ENCODE data around the gene CNPY1. TPM values are rescaled to one million over a fixed set of nuclear protein-coding genes. Genes with fewer than 3 reads are reported as not detected.

Gene CNPY1
- total and polyA plus RNA-seq, 2 of the 8 experiments (the other 6 are each of a cell fraction or from before 2014, with no cell fraction given): not detected

- Histone ChIP-seq H2BK120ac (replicated peaks; ENCODE audit: low read depth, low read length) (no peak overlapping the region), H3K9me3 (ENCODE audit: insufficient read depth in 2 of 2, low read depth in 1 of 2, low read length in 1 of 2) (no peaks in the 10 kb centered on the region), H3K79me1 (ENCODE audit: low read depth, low read length) (no peaks in the 10 kb centered on the region), H4K91ac (replicated peaks; ENCODE audit: insufficient read length, low read length) (no peak overlapping the region), H3K23me2 (ENCODE audit: low read depth, low read length) (no peaks in the 10 kb centered on the region), H4K20me1 (replicated peaks in 1 of 2; ENCODE audit: control insufficient read depth in 1 of 2, insufficient read depth in 2 of 2, low read length in 2 of 2) (no peaks in the 10 kb centered on the region), H3K56ac (replicated peaks; ENCODE audit: insufficient read length, low read depth, low read length) (no peak overlapping the region), H2BK5ac (ENCODE audit: low read depth, low read length) (no peak overlapping the region), H2BK12ac (ENCODE audit: low read depth, low read length) (no peak overlapping the region), H2AK5ac (ENCODE audit: low read depth, low read length) (no peak overlapping the region), H3K14ac (ENCODE audit: insufficient read length) (no peak overlapping the region), H3K4ac (replicated peaks; ENCODE audit: insufficient read length, low read depth, low read length) (no peak overlapping the region), H3K4me3 (ENCODE audit: extremely low read depth in 1 of 4, insufficient read depth in 2 of 4, low read depth in 3 of 4, low read length in 4 of 4) (no peak overlapping the region), H2BK20ac (ENCODE audit: low read length) (no peak overlapping the region), H2BK15ac (ENCODE audit: low read length) (no peak overlapping the region), H3K79me2 (ENCODE audit: control insufficient read depth in 1 of 2, insufficient read depth in 2 of 2, low read length in 2 of 2) (no peaks in the 10 kb centered on the region), H3K9ac (replicated peaks in 1 of 4; ENCODE audit: extremely low read depth in 1 of 4, low read depth in 3 of 4, low read length in 3 of 4) (no peak overlapping the region), H4K8ac (ENCODE audit: extremely low read depth, insufficient read depth, low read length) (no peak overlapping the region), H2AFZ (ENCODE audit: low read length) (no peak overlapping the region), H3K27me3 (replicated peaks in 1 of 4; ENCODE audit: control insufficient read depth in 3 of 4, extremely low read depth in 1 of 4, insufficient read depth in 3 of 4, low read length in 3 of 4) (peaks cover 0 to 14% (median 4%) of the 10 kb centered on the region in 4 experiments; a peak in 4 of 7 replicates), H3K36me3 (ENCODE audit: control insufficient read depth in 2 of 4, insufficient read depth in 4 of 4, low read length in 3 of 4) (no peaks in the 10 kb centered on the region), H3K4me2 (ENCODE audit: insufficient read depth in 1 of 2, low read depth in 2 of 2, low read length in 2 of 2) (no peak overlapping the region), H3K23ac (ENCODE audit: insufficient read length) (no peak overlapping the region), H3K27ac (ENCODE audit: low read depth, low read length) (no peak overlapping the region), H3K4me1 (replicated peaks in 1 of 4; ENCODE audit: control insufficient read depth in 3 of 4, insufficient read depth in 4 of 4, low read length in 3 of 4) (0 out of 7 replicates have a peak, but pooled peaks cover 0 to 2% (median 0%) of the 10 kb centered on the region in 4 experiments), H4K5ac (ENCODE audit: insufficient read length, low read depth, low read length) (no peak overlapping the region), H3K18ac (ENCODE audit: extremely low read depth, low read length) (no peak overlapping the region)
- DNase-seq (ENCODE audit: low read depth in 1 of 2, low spot score in 2 of 2): no peak
- CTCF ChIA-PET (ENCODE audit: partially characterized antibody): interaction anchor here (0.7 to 1.5 kb wide), 3 partner anchors 22 to 627 kb away, joined by 3 read pairs; no protein-coding TSS in a partner anchor
- no peak for TF ChIP-seq CHD1 (IDR thresholded peaks at IDR 0.05; ENCODE audit: low read depth, low read length)
- no peak for TF ChIP-seq NANOG (IDR thresholded peaks at IDR 0.05; ENCODE audit: insufficient read depth, low read depth, low read length, poor library complexity, severe bottlenecking)
- no peak for TF ChIP-seq MAX (IDR thresholded peaks at IDR 0.05)
- POLR2A ChIA-PET (ENCODE audit: partially characterized antibody): interaction anchor here (1.0 kb wide), 1 partner anchor 8 kb away, joined by 4 read pairs; no protein-coding TSS in a partner anchor
- FAIRE-seq: no peak
- WGBS, 2 experiments (ENCODE audit: extremely low coverage in 1 of 2, insufficient coverage in 1 of 2, insufficient read length in 1 of 2, insufficient replicate concordance in 2 of 2, low coverage in 1 of 2, low lambda C conversion rate in 2 of 2, missing lambda C conversion rate in 1 of 2): 75% methylated on average over 12 of the region's 12 CpGs; no CpG with 5 or more reads in 1 of the 2 experiments
Observed at GRCh38 chr7:155540553-155540952, 5.8 kb downstream of the CNPY1 start.

All from H1 (cell line).